IMR-90 (cell line): ENCODE measurements around the gene SLC25A14. TPM values are rescaled to one million over a fixed set of nuclear protein-coding genes. Genes with fewer than 3 reads are reported as not detected.
A peak's percentile ranks its signal among the peaks of the same experiment; 100 is the strongest.

ENCODE experiments used
- ATAC-seq: fragments of 200-7000 bp; cut with Tn5 transposase; 2 replicates; pipeline ENCODE4 v1.9.1; 2020; ENCODE audit warnings: low read depth, mild to moderate bottlenecking, moderate library complexity
- BruUV-seq: library from RNA; stranded (reverse); fragments of 400-500 nt; replicated peaks from 2 replicates; lab custom pipeline; 2021; lab: Mats Ljungman, UMichigan
- CTCF ChIA-PET: fragments of 300-600 bp; formaldehyde crosslinking; extraction: SDS; loops from one replicate; lab custom pipeline; 2021; ENCODE audit warnings: antibody characterized with exemption; lab: Yijun Ruan, JAX
- POLR2A ChIA-PET: fragments of 300-600 bp; sonication (Branson Sonifier 250); formaldehyde crosslinking; loops from one replicate; lab custom pipeline; 2022; ENCODE audit warnings: antibody characterized with exemption; ENCODE audit not compliant: unreplicated experiment; lab: Charles Lee
- DNase-seq: peaks from one replicate; pipeline ENCODE4 v3.0.0; 2013
- H2AFZ ChIP-seq: replicated peaks from 2 replicates; pipeline ENCODE3; 2013; ENCODE audit warnings: low read length, mild to moderate bottlenecking; ENCODE audit not compliant: poor library complexity
- H2AK5ac ChIP-seq: 2 replicates; pipeline ENCODE4 v1.6.1; 2013; ENCODE audit warnings: low read depth, low read length, inconsistent platforms
- H2AK9ac ChIP-seq: replicated peaks from 2 replicates; pipeline ENCODE3; 2013; ENCODE audit warnings: mild to moderate bottlenecking, low read depth, low read length, moderate library complexity; ENCODE audit not compliant: poor library complexity
- H2BK120ac ChIP-seq: 2 replicates; pipeline ENCODE4 v1.6.1; 2013; ENCODE audit warnings: low read depth, low read length, inconsistent platforms
- H2BK15ac ChIP-seq: 3 replicates; pipeline ENCODE4 v1.6.1; 2013; ENCODE audit warnings: low read depth, low read length, inconsistent platforms
- H2BK20ac ChIP-seq: 2 replicates; pipeline ENCODE4 v1.6.1; 2013; ENCODE audit warnings: low read depth, mild to moderate bottlenecking, inconsistent platforms, low read length, moderate library complexity
- H2BK5ac ChIP-seq: 2 replicates; pipeline ENCODE4 v1.6.1; 2013; ENCODE audit warnings: mild to moderate bottlenecking, low read depth, low read length, inconsistent platforms; ENCODE audit not compliant: poor library complexity, severe bottlenecking
- H3K14ac ChIP-seq: replicated peaks from 2 replicates; pipeline ENCODE4 v1.6.1; 2013; ENCODE audit warnings: low read depth, low read length, inconsistent platforms
- H3K18ac ChIP-seq: 2 replicates; pipeline ENCODE4 v1.6.1; 2013; ENCODE audit warnings: low read depth, low read length, control low read depth
- H3K23ac ChIP-seq: 2 replicates; pipeline ENCODE4 v1.6.1; 2013; ENCODE audit warnings: low read depth, low read length, inconsistent platforms
- H3K27ac ChIP-seq: 2 replicates; pipeline ENCODE4 v1.5.1; 2013; ENCODE audit warnings: mild to moderate bottlenecking, control low read depth, low read length; ENCODE audit not compliant: insufficient read depth
- H3K27me3 ChIP-seq: 2 replicates; pipeline ENCODE4 v1.6.1; 2013; ENCODE audit warnings: low read length; ENCODE audit not compliant: control insufficient read depth, insufficient read depth
- H3K36me3 ChIP-seq: 2 replicates; pipeline ENCODE4 v1.6.1; 2013; ENCODE audit warnings: low read length, mixed read lengths; ENCODE audit not compliant: control insufficient read depth, insufficient read depth
- H3K4ac ChIP-seq: 2 replicates; pipeline ENCODE4 v1.6.1; 2013; ENCODE audit warnings: low read depth, low read length, inconsistent platforms
- H3K4me1 ChIP-seq: 2 replicates; pipeline ENCODE4 v1.6.1; 2013; ENCODE audit warnings: low read length, mixed read lengths; ENCODE audit not compliant: control insufficient read depth, insufficient read depth
- H3K4me2 ChIP-seq: 2 replicates; pipeline ENCODE4 v1.6.1; 2013; ENCODE audit warnings: low read depth, mild to moderate bottlenecking, control low read depth, low read length, moderate library complexity
- H3K4me3 ChIP-seq: 2 replicates; pipeline ENCODE4 v1.5.1; 2013; ENCODE audit warnings: low read depth, mild to moderate bottlenecking, control low read depth, low read length, moderate library complexity; ENCODE audit not compliant: insufficient read depth
- H3K56ac ChIP-seq: 2 replicates; pipeline ENCODE4 v1.6.1; 2013; ENCODE audit warnings: low read length, inconsistent platforms; ENCODE audit not compliant: insufficient read depth; ENCODE audit errors: extremely low read depth
- H3K79me1 ChIP-seq, 2 experiments: 2 replicates each; pipeline ENCODE4 v1.6.1; 2013; ENCODE audit warnings: low read length in 2 of 2, inconsistent platforms in 1 of 2, low read depth in 1 of 2
- H3K9ac ChIP-seq: 2 replicates; pipeline ENCODE4 v1.6.1; 2013; ENCODE audit warnings: low read depth, low read length, control low read depth
- H3K9me1 ChIP-seq: 2 replicates; pipeline ENCODE4 v1.6.1; 2013; ENCODE audit warnings: low read length, inconsistent platforms; ENCODE audit not compliant: insufficient read depth
- H3K9me3 ChIP-seq: 2 replicates; pipeline ENCODE4 v1.6.1; 2013; ENCODE audit warnings: low read length; ENCODE audit not compliant: control insufficient read depth, insufficient read depth
- H4K20me1 ChIP-seq: 2 replicates; pipeline ENCODE4 v1.6.1; 2013; ENCODE audit warnings: low read length, inconsistent platforms; ENCODE audit not compliant: insufficient read depth
- H4K5ac ChIP-seq: 2 replicates; pipeline ENCODE4 v1.6.1; 2013; ENCODE audit warnings: mild to moderate bottlenecking, low read depth, low read length, control low read depth
- H4K8ac ChIP-seq, 2 experiments: 2 replicates each; pipeline ENCODE4 v1.6.1; 2013; ENCODE audit warnings: low read depth in 2 of 2, low read length in 2 of 2, control low read depth in 1 of 2, inconsistent platforms in 1 of 2
- H4K91ac ChIP-seq: 2 replicates; pipeline ENCODE4 v1.6.1; 2013; ENCODE audit warnings: low read depth, low read length, inconsistent platforms; ENCODE audit not compliant: insufficient read depth
- BHLHE40 ChIP-seq: fragments of 150-350 bp; IDR thresholded peaks from 2 replicates; pipeline ENCODE4 v1.6.1; 2016; ENCODE audit warnings: mild to moderate bottlenecking, low read depth, low read length
- CEBPB ChIP-seq: IDR thresholded peaks from 2 replicates; pipeline ENCODE4 v1.6.1; 2012; ENCODE audit warnings: low read depth, low read length, improper control_type of control experiment
- FOS ChIP-seq: fragments of 150-350 bp; IDR thresholded peaks from 2 replicates; pipeline ENCODE4 v1.6.1; 2016; ENCODE audit warnings: low read depth, low read length
- RFX5 ChIP-seq: IDR thresholded peaks from 2 replicates; pipeline ENCODE4 v1.8.0; 2012; ENCODE audit warnings: low read depth, mild to moderate bottlenecking, low read length, moderate library complexity
- USF2 ChIP-seq: fragments of 150-350 bp; IDR thresholded peaks from 2 replicates; pipeline ENCODE4 v1.6.1; 2017; ENCODE audit warnings: mild to moderate bottlenecking, antibody characterized with exemption, low read length, low read depth
- WGBS, 2 experiments: methylation state at CpG; one replicate each; pipeline versions ENCODE4 v1.1.5 to v1.1.7; 2013; ENCODE audit warnings: missing lambda C conversion rate in 2 of 2; ENCODE audit not compliant: insufficient read length in 1 of 2; ENCODE audit errors: extremely low coverage in 2 of 2; 5-methylcytosine and 5-hydroxymethylcytosine counted together
- dilution Hi-C: fragments of 300-500 bp; cut with HindIII; formaldehyde crosslinking; loops from one replicate; pipeline ENCODE4 v1.14.3; 2018; ENCODE audit warnings: low sequenced_read_pairs; ENCODE audit not compliant: unreplicated experiment
- in situ Hi-C: fragments of 300-500 bp; cut with MboI; formaldehyde crosslinking; loops from 3 replicates; pipeline ENCODE4 v1.14.3; 2019; ENCODE audit warnings: low sequenced_read_pairs, inconsistent platforms, mixed read lengths
- intact Hi-C: fragments of 100-400 bp; cut with micrococcal nuclease; formaldehyde crosslinking; loops from 2 replicates; pipeline ENCODE4 v1.10.0; 2022
- polyA plus RNA-seq, 3 experiments: library from polyadenylated mRNA; depleted of rRNA; stranded (reverse); fragments of >200 nt; gene quantifications; 2 replicates each; pipeline ENCODE4 v1.2.3, GENCODE V29; 2012; ENCODE audit warnings: low replicate concordance in 1 of 3
- total RNA-seq: library from RNA; depleted of rRNA; stranded (reverse); fragments of >200 nt; gene quantifications from 2 replicates; pipeline ENCODE4 v1.2.3, GENCODE V29; 2012

SLC25A14 gene
- total and polyA plus RNA-seq, 2 of the 4 experiments (the other 2 are of a cell fraction) = 13.8 TPM

GRCh38 chrX:130300010-130300282 is 39.8 kb upstream of the SLC25A14 start:
- Histone ChIP-seq H2BK120ac (no peak overlapping the region), H4K20me1 (no peaks in the 10 kb centered on the region), H3K4me2 (no peak overlapping the region), H3K79me1 (no peaks in the 10 kb centered on the region), H2AK9ac (no peak overlapping the region), H3K9ac (no peak overlapping the region), H2BK5ac (no peak overlapping the region), H4K5ac (no peak overlapping the region), H3K9me3 (no peaks in the 10 kb centered on the region), H3K4me3 (no peak overlapping the region), H3K4ac (no peak overlapping the region), H2AFZ (peak overlapping the region; percentile 9), H3K27me3 (peaks cover 2% of the 10 kb centered on the region; the same call in 1 of the 2 replicates), H3K23ac (no peak overlapping the region), H4K8ac (no peak overlapping the region), H3K56ac (no peak overlapping the region), H3K4me1 (peaks cover 3% of the 10 kb centered on the region; the same call in 1 of the 2 replicates), H4K91ac (no peak overlapping the region), H2BK15ac (no peak overlapping the region), H3K14ac (no peak overlapping the region), H3K36me3 (no peaks in the 10 kb centered on the region), H2AK5ac (no peak overlapping the region), H3K18ac (no peak overlapping the region), H2BK20ac (no peak overlapping the region), H3K9me1 (no peaks in the 10 kb centered on the region), H3K27ac (no peak overlapping the region)
- dilution Hi-C loops (no loop called here), in situ Hi-C loops (no loop called here), intact Hi-C loops (no loop called here)
- ATAC-seq = no peak
- no peak for TF ChIP-seq BHLHE40
- no peak for TF ChIP-seq USF2
- no peak for TF ChIP-seq CEBPB
- no peak for TF ChIP-seq RFX5
- TF ChIP-seq FOS = no peak
- ChIA-PET CTCF (no interaction called here), POLR2A (no interaction called here)
- DNase-seq = no peak
- no CpG with 5 or more reads among the region's 2 CpGs for WGBS, 2 experiments
- BruUV-seq = no TSS peak
